NCI-H69 (cell line): ENCODE results near the gene ARHGAP32.

Experiments used
- DNase-seq: peaks from one replicate; lab custom pipeline; 2025; lab: John Stamatoyannopoulos, UW

Gene ARHGAP32

DNA sequence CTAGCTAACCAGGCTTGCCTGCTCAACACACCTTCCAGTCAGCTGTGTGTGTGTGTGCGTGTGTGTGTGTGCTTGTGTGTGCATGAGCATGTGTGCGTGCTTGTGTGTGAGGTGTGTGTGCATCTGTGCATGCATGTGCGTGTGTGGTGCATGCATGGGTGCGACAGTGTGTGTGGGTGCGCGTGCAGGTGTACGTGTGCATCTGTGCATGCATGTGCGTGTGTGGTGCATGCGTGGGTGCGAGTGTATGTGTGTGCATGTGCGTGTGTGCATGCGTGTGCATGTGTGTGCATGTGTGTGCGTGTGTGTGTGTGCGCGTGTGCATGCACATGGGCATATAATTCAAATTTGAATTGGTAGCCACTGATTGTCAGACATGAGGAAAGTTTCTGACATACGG, 239.0 kb downstream of the ARHGAP32 start:
- DNase-seq: no peak

DNA sequence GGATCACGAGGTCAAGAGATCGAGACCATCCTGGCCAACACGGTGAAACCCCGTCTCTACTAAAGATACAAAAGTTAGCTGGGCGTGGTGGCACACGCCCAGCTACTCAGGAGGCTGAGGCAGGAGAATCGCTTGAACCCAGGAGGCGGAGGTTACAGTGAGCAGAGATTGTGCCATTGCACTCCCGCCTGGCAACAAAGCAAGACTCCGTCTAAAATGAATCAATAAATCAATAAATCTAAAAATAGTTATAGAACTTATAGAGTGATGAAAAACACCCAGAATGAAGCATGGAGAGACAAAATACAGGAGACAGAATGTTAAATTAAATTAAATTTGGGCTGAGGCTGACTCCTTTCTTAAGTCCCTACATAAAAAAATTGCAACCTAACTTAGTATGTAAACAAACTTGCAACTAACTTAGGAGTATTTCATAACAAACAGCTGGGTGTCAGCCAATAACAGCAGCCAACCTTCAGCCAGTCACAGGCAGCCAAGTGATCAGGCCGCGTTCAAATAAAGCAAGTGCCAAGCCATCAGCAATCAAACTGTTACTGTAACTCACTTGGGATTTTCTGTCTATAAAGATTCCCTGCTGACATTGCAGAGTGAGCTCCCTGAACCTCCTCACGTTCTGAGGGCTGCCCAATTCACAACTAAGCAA, 242.2 kb downstream of the ARHGAP32 start:
- DNase-seq: no peak

DNA sequence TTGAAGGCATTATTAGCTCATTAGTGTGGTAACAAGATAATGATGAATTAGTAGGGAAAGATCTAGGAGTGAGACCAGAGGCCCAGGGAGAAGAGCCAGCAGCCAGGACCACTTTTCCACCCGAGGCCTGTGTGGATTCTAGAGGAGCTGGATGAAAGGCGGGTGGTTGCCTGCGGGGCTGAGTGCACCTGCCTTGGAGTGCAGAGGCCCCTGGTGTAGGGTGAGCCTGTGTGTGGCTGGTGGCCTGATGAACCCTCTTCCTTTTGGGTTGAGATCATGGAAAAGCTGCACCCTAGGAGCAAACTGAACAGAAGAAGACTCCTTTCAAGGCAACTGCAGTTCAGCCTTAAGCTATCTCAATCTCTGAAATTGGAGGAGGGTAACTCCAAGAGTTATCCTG, 243.5 kb downstream of the ARHGAP32 start:
- DNase-seq: peak; percentile 21

DNA sequence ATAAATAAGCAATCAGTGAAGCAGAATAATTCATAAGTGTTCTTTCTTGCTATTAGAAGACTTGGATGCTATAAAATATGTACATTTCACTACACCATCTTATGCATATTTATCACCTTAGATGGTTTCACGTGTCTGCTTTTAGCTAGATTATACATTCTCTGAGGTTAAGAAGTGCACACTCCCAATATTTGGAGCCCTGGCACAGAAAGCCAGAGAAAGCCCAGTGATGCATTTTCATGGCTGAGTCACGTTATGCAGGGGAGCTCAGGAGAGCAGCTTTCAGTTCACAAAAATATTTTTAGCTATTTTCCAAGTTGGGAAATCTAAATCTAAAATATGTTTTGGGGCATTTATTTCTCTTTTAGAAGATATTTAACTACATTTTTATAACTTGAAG, 244.4 kb downstream of the ARHGAP32 start:
- DNase-seq: no peak

DNA sequence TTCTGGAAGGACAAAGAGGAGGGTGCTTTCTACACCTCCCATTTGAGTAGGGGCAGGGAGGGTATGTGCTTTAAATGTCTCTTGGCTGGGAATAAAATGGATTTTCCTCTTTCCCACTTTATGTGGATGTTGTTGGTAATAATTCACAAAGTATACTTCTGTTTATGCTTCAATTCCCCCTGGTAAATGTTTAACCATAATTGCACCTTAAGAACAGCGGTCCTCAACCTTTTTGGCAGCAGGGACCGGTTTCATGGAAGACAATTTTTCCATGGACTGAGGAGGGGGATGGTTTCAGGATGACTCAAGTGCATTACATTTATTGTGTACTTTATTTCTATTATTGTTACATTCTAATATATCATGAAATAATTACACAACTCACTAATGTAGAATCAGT, 245.5 kb downstream of the ARHGAP32 start:
- DNase-seq: no peak

DNA sequence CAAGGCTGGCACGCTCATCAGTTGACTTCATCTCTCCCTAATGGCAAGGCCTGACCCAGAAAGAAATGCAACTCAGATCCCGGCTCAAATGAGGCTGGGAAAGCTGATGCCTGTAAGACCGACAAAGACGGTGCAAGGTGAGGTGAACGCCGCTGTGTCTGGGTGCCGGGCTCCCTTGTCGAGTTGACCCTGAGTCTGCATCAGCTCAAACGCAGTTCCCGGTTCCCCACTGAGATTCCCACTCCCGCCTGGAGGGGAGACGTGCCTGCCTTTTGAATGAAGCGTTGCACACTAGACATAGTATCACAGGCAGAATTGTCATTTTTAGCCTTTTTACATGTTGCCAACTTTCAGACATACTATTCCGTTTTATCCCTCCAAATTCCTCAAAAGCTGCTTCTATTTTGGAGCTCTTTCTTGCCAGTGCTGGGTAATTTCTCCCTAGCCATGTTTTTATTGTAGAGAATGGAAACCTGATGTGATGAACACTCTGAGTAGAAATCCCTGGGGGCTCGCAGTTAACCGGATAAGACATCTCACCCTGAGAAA, 248.6 kb downstream of the ARHGAP32 start:
- DNase-seq: no peak

DNA sequence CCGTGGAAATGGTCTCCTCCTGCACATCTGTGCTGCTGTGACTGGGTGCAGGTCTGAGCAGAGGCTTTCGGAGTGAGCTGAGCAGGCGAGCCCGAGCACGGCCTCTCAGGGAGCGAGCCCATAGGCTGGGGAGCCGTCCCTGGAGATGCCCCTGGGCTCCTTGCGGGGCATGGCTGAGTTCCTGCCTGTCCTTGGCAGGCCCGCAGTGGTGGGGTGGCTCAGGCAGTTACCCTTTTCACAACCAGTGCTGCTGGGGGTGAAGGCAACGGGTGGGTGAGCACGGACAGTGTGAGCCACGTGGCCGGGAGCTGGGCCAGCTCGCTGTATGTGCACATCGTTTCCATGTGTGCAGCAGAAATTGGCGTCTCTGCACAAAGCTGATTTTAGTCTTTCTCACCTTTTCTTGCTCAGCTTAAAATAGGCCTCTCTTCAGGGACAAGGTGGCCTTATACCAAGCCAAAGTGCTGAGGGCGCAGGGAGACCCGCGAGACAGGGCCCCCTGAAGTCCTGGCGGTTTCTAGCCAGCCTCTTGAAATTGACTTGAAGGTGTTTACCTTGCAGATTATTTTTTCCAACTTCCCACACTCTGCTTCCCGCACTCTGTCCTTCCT, 249.2 kb downstream of the ARHGAP32 start, which contains the start of gene TP53AIP1:
Gene TP53AIP1, minus strand, starts transcription at position 55 of the 611 bp plus-strand sequence. CDS start 5,053 bp downstream, outside the sequence.
- no peak for DNase-seq

DNA sequence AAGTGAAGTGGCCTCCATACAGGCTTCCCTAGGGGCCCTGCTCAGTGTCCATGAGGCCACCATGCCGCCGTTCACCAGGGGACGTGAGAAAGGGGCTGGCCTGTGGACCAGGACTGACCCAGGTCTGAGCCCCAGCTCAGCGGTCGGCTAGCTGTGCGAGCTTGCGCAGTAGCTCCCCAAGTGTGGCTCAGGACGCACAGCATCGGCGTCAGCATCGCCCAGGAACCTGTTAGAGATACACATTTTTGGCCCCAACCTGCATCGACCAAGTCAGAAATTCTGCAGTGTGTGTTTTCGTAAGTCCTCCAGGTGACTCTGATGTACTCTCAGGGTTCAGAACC, 249.9 kb downstream of the ARHGAP32 start:
- DNase-seq: no peak

DNA sequence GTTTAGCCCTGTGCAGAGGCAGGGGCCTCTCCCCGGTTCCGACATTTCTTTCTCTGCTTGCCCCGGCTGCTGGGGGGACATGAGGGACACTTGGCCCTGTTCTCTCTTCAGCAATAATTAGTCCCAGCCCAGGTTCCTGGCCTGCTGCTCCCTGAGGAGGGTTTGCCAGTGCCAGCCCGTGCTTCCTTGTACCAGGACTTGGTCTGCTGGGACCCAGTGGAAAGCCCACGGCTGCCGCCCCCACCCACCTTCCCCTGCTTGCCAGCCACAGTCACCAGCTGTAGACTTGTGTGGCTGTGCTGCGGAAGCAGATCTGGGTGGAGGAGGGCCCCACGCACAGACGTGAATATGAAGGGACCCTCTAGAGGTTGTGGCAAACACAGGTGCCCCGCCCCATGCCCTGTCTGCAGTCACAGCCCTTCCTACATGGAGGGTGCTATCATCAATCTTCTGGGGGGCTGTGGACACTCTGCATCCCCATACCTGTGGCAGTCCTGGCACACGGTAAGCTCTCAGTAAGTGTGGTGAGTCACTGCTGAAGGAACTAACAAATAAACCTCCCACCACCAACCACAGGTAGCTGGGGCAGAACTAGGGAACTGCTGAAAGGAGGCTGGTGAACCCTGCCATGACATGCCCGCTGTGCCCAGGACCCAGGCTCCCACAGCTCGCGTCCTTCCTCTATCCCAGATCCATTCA, 250.4 kb downstream of the ARHGAP32 start:
- DNase-seq: no peak

DNA sequence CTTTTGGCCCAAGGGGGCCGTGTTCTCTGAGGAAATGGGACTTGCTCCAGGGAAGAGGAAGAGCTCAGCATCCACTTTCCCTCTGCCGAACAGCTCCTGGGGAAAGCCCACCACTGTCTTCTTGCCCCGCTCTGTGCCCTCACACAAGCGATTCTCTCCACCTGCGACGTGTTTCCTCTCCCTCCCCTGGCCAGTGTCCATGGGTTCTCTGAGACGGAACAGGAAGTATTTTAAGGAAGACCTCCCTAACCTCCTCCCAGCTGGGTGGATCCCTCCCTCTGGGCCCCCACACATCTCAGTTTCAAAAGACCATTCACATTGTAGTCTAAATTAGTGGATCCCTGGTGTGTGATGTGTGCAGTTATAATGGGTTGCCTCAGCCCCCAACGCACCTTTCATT, 251.0 kb downstream of the ARHGAP32 start:
- DNase-seq: peak; percentile 74

DNA sequence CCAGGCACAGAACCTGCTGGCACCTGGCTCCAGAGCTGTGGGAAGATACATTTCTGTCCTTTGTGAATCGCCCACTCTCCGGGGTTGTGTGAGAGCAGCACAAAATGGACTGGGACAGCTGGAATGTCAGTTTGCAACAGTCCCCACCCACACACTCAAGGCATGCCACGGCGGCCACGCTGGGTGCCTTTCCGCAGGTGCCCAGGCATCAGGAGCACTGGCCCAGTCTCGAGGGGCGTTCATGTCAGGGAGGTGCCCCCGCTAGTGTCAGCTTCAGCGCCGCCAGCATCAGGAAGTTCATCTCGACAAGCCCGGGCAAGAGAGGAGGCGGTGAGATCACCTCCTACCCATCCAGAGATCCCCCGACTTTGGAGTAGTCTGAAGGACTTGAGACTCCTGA, 251.5 kb downstream of the ARHGAP32 start:
- no peak for DNase-seq

DNA sequence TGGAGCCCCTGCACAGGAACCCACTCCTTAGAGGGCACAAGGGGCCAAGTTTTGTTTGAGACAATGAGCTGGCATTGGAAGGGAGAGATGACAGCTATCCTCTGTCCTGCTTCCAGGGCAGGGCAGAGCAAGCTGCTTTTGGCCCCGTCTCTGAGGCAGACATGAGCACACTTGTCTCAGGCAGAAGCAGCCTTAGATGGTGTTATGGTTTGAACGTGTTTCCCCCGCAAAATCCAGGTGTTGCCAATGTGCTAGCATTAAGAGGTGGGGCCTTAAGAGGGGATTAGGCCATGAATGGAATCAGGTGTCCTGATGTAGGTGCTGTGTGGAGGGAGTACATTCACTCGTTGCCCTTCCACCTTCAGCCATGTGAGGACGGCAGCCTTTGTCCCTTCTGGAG, 252.0 kb downstream of the ARHGAP32 start:
- no peak for DNase-seq

DNA sequence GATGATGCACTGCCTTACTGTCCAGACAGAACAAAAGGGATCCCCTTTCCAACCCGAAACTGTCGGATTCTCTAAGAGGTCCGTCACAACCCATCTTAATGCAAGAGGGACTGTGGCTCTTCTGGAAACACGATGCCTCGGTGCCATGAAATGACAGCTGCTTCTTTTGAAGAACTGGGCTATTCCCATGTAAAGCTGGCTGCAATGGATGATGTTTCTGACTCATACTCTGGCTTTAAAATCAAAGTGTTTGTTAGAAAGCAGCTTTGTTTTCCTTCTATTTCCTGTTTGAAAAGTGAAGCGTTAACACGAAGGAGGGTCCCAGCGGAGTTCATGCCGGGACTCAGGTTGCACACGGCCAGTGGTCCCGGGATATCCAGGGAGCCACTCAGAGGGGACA, 252.5 kb downstream of the ARHGAP32 start:
- no peak for DNase-seq

DNA sequence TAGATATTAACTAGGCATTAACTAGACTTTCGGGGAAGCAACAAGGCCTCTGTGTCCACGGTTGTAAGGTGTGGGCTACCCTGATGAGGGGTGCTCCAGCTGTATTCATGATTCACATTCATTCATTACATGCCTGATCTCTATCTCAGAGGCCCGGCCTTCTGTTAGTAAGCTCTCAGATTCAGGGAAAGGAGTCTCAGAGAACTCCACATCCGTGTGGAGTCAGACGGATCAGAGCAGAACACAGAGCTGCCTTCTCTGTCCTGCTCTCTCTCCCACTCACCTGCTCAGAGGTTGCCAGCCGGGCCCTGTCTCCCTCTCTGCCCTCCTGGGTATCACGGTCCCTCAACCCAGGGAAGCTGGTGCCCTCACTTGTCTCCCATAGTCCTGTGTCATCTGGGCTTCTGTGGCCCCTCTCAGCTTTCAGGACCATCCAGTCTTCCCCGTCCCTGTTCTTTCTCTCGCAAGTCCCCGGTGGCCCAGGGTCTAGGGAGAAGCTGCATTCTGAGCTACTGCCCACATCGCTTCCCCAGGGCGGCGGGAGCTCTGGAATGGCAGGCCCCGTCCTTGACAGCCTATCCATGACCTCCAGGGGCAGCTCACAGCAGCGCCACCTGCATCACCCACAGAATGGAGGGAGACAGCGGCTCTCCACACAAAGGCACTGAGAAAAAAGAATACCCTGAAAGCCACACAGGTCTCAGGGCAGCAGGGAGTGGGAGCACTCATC, 253.8 kb downstream of the ARHGAP32 start:
- DNase-seq: no peak

DNA sequence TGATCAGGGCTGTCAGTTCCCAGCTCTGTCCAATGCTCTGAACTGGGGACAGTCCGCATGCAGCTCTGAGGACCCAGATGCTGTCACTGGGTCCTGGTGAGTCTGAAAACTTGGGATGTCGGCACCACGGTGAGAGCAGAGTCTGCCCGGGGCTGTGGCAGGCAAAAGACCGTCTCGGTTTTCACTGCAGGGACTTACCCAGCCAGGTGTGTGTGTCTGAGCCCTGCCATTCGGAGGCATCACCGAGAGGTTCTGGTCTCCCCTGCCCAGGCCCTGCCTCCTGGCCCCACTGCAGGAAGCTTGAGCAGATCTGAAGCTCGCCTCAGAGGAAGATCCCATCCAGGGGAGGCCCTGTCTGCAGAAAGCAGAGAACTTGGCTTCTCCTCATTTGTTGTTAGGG, 254.6 kb downstream of the ARHGAP32 start:
- DNase-seq: peak; percentile 30

DNA sequence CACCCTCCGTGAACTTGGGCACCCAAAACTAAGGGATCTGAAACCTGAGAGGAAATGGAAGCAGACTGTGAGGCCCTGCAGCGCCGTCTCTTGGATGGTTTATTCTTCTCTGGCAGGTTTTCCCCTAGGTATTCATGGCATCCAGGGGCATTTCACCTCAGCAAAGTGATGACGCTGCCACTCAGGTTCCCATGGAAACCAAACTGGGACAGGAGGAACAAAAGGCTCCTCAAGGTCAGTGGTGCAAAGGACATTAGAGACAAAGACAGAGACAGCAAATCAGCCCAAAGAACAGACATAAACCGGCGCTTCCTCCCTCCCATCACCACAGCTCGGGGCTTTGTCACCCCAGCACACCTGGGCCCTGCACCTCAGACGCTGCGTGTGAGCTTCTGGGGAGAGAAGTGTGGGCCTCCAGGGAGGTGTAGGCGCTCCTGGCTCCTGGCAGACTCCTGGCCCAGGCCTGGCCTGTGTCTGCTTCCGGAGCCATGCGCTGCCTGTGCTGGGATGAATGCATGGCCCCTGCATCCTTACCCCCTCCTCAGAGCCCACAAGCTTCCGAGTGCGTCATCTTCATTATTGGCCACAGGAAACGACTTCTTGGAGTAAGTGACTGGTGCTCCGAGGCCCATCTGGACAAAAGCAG, 255.4 kb downstream of the ARHGAP32 start:
- peak; percentile 59 for DNase-seq

DNA sequence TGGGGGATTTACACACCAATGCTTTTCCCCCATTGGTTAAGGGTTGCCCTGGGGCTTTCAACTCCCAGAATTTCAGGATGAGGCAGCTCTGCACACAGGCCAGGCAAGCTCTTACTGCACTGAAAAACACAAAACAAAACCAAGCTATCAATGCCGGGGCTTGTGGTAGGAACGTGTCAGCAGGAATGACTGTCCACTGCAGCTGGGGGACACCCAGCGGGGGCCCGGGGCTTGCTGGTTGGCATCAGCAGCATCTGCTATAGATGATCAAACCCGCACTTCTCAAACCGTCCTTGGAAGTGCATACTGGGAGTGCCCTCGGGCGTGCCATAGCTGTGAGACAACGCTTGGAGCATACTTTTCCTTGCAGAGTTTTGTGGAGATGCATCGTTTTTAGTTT, 257.2 kb downstream of the ARHGAP32 start:
- no peak for DNase-seq

DNA sequence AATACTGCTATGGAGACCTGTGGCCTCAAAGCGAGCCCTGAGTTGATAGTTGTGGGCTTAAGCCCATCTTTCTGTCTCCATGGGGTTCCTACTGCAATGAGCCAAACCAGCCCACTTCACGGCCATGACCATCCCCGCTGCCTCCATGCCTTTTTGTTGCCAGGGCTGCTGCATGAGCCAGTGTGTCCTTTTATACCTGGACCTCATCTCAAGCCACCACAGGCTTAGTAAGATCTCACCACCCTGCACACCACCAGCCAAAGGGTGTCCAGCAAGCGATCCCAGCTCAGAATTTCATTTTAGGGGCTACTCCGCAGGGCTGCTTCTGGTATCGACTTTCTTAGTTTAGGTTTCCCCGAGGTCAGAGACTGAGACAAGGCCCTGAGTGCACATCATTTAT, 257.8 kb downstream of the ARHGAP32 start:
- DNase-seq: no peak

DNA sequence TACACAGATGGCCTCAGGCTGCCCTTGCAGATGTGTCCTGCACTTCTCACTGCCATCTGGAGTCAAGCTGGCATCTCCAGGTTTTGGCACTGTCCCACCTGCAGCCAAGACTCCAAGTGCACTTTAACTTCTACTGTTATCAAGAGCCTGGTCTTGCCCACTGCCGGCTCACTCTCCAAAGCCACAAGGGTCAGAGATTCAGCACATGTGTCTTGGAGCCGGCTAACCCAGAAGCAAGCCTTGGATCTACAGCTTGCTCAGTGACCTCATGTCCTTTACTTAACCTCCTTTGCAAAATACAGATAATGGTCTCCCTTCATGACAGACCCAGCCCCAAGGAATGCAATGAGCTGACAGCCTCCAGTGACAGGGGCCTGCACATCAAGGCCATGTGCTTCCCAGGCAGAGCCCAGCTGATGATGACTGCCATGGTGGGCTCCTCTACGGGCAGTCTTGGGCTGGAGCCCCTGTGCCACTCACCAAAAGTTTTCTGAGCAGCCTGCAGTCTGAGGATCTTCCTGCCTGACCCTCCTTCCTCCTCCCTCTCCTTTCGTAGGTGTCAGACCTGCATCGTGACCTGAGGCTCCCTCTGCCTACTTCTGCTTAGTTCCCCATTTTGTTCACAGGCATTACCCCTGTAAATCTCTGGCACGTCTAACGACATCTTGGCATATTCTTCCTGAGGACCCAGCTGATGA, 258.5 kb downstream of the ARHGAP32 start:
- DNase-seq: no peak

DNA sequence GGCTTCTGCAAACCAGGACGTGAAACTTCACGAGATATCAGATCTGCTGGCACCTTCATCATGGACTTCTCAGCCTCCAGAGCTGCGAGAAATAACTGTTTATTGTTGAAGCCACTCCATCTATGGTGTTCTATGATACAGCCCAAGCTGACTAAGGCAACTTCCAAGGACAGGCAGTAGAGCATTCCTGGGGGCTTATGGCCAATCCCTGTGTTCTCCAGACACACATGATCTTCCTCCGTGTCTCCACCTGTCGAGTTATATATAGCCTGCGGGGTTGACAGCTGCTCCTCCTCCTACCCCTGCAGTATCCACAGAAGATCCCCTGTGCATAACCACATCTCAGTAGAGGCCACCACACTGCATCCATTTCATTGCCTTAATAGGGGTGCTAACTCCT, 260.5 kb downstream of the ARHGAP32 start:
- DNase-seq: peak; percentile 74

DNA sequence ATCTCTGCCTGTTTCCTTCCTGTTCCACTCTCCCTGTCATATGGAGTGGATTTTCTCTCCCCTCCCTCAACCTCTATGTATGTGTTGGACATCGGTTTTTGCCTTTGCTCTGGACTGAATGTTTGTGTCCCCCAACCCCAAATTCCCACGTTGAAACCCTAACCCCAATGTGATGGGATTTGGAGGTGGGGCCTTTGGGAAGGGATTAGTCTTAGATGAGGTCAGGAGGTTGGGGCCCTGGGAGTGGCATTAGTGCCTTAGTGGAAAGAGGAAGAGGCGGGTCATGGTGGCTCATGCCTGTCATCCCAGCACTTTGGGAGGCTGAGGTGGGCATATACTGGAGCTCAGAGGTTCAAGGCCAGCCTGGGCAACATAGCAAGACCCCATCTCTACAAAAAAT, 261.1 kb downstream of the ARHGAP32 start:
- DNase-seq: no peak
